ENCODE results near the gene AMZ1.

- no peak for TF ChIP-seq POLR2AphosphoS5 (IDR thresholded peaks at IDR 0.05; ENCODE audit: low read depth, low read length)
- TF ChIP-seq POLR2A (IDR thresholded peaks at IDR 0.05; ENCODE audit: low read depth, low read length) = no peak
- no peak for TF ChIP-seq TAF1 (IDR thresholded peaks at IDR 0.05; ENCODE audit: low read depth, low read length)
- no peak for TF ChIP-seq SPI1 (IDR thresholded peaks at IDR 0.05; ENCODE audit: low read depth, low read length)
- no peak for TF ChIP-seq PAX5 (IDR thresholded peaks at IDR 0.05; ENCODE audit: insufficient read depth, low read length, severe bottlenecking)
- TF ChIP-seq POU2F2 (IDR thresholded peaks at IDR 0.05; ENCODE audit: low read depth, low read length) = no peak
Measured at GRCh38 chr7:2753148-2753547, 65.1 kb downstream of the AMZ1 start.

All from GM12891 (cell line).